ENCODE results near the gene HPSE2. TPM values are rescaled to one million over a fixed set of nuclear protein-coding genes. Genes with fewer than 3 reads are reported as not detected.

HPSE2 gene
- polyA plus RNA-seq, 2 of the 4 experiments (the other 2 are of a cell fraction), result not detected

GRCh38 chr10:98696516-98696915 lies 539.1 kb downstream of the HPSE2 start (continued):
- no peak for TF ChIP-seq KDM1A (IDR thresholded peaks at IDR 0.05; ENCODE audit: low read depth)

GRCh38 chr10:98694883-98695282 lies 540.8 kb downstream of the HPSE2 start:
- no peak for FAIRE-seq
- H3K27ac ChIP-seq, result no peak overlapping the region
- no peaks in the 10 kb centered on the region for H3K4me1 ChIP-seq
- ChIA-PET POLR2A (no interaction called here), CTCF (no interaction called here)
- H3K4me2 ChIP-seq, result no peak overlapping the region
- TF ChIP-seq BCL3 (IDR thresholded peaks at IDR 0.05) (no peak), CBX8 (IDR thresholded peaks at IDR 0.05) (no peak), CHD2 (IDR thresholded peaks at IDR 0.05; ENCODE audit: low read length, partially characterized antibody) (no peak)
- no peak overlapping the region for H3K4me3 ChIP-seq
- no peak for DNase-seq (ENCODE audit: low read depth in 1 of 2, low spot score in 1 of 2)
- ATAC-seq, result no peak
- H3K9me3 ChIP-seq, result no peaks in the 10 kb centered on the region

- Histone ChIP-seq H3K9me3 (no peaks in the 10 kb centered on the region), H3K4me3 (no peak overlapping the region), H3K27ac (no peak overlapping the region), H3K4me1 (no peaks in the 10 kb centered on the region), H3K4me2 (no peak overlapping the region)
- no peak for DNase-seq (ENCODE audit: low read depth in 1 of 2, low spot score in 1 of 2)
- ChIA-PET POLR2A (no interaction called here), CTCF (no interaction called here)
- TF ChIP-seq BCL3 (IDR thresholded peaks at IDR 0.05) (no peak), ZNF302 (CRISPR knock-in tag; IDR thresholded peaks at IDR 0.05) (no peak), POLR2AphosphoS2 (conservative IDR thresholded peaks at IDR 0.05; ENCODE audit: low read length) (no peak), MYC (IDR thresholded peaks at IDR 0.05; ENCODE audit: borderline replicate concordance, low read length) (no peak), HDAC2 (IDR thresholded peaks at IDR 0.05) (no peak), CBX8 (IDR thresholded peaks at IDR 0.05) (no peak)
- ATAC-seq, result no peak
- no peak for FAIRE-seq
- 33% methylated on average over 2 of the region's 2 CpGs for WGBS (ENCODE audit: missing lambda C conversion rate)
Measured at GRCh38 chr10:98694014-98694413, 541.6 kb downstream of the HPSE2 start.

GRCh38 chr10:98687685-98688084 lies 548.0 kb downstream of the HPSE2 start:
- Histone ChIP-seq H3K27ac (no peak overlapping the region), H3K9me3 (0 out of 3 replicates have a peak, but pooled peaks cover 4% of the 10 kb centered on the region), H3K4me2 (no peak overlapping the region), H3K4me1 (peaks cover 5% of the 10 kb centered on the region; the same call in 2 of the 3 replicates), H3K4me3 (no peak overlapping the region)
- ChIA-PET CTCF (no interaction called here), POLR2A (no interaction called here)
- no peak for DNase-seq (ENCODE audit: low read depth in 1 of 2, low spot score in 1 of 2)
- no peak for ATAC-seq
- 22% methylated on average over 1 of the region's 1 CpG for WGBS (ENCODE audit: missing lambda C conversion rate)
- no peak for FAIRE-seq
- TF ChIP-seq NR3C1 (IDR thresholded peaks at IDR 0.05), result no peak
- no peak for TF ChIP-seq CTCF (IDR thresholded peaks at IDR 0.05)
- TF ChIP-seq FOSB (CRISPR knock-in tag; IDR thresholded peaks at IDR 0.05), result no peak
- TF ChIP-seq FOSL2 (IDR thresholded peaks at IDR 0.05), result no peak
- TF ChIP-seq FOSL2 (CRISPR knock-in tag; IDR thresholded peaks at IDR 0.05), result no peak
- TF ChIP-seq CBX8 (IDR thresholded peaks at IDR 0.05), result no peak
- no peak for TF ChIP-seq ATOH8 (CRISPR knock-in tag; IDR thresholded peaks at IDR 0.05; ENCODE audit: low read depth)
- no peak for TF ChIP-seq RNF2 (IDR thresholded peaks at IDR 0.05; ENCODE audit: borderline replicate concordance, low read depth)
- no peak for TF ChIP-seq MAFK (IDR thresholded peaks at IDR 0.05; ENCODE audit: partially characterized antibody)
- no peak for TF ChIP-seq ELK1 (IDR thresholded peaks at IDR 0.05; ENCODE audit: low read depth, low read length)
- no peak for TF ChIP-seq REST (IDR thresholded peaks at IDR 0.05)
- TF ChIP-seq CBX2 (IDR thresholded peaks at IDR 0.05; ENCODE audit: borderline replicate concordance, low read depth), result no peak
- no peak for TF ChIP-seq HEYL (CRISPR knock-in tag; IDR thresholded peaks at IDR 0.05)
- no peak for TF ChIP-seq KDM5A (IDR thresholded peaks at IDR 0.05)
- no peak for TF ChIP-seq TFCP2L1 (CRISPR knock-in tag; IDR thresholded peaks at IDR 0.05)
- TF ChIP-seq BHLHE40 (IDR thresholded peaks at IDR 0.05; ENCODE audit: low read depth, low read length), result no peak
- no peak for TF ChIP-seq TP53 (CRISPR knock-in tag; IDR thresholded peaks at IDR 0.05)

All from A549 (cell line).